GM10248 (cell line): ENCODE results near the gene RFC4.

Experiments
- CTCF ChIA-PET: fragments of 300-600 bp; sonication (Branson Sonifier 250); formaldehyde crosslinking; extraction: SDS; loops from one replicate; lab custom pipeline; 2021; ENCODE audit warnings: antibody characterized with exemption; lab: Yijun Ruan, JAX
- POLR2A ChIA-PET: fragments of 350-650 bp; sonication (Branson Sonifier 250); formaldehyde crosslinking; extraction: SDS; loops from one replicate; lab custom pipeline; 2020; ENCODE audit warnings: antibody characterized with exemption; lab: Yijun Ruan, JAX
- DNase-seq: peaks from one replicate; pipeline ENCODE4 v3.0.0; 2012; ENCODE audit errors: extremely low spot score
- TF ChIP-seq, protein P1 (sequence below): IDR thresholded peaks from 2 replicates; pipeline ENCODE4 v1.5.1; 2012; ENCODE audit warnings: mild to moderate bottlenecking, low read depth; ENCODE audit errors: extremely low read depth, missing control alignments, control extremely low read depth

The RFC4 gene

DNA sequence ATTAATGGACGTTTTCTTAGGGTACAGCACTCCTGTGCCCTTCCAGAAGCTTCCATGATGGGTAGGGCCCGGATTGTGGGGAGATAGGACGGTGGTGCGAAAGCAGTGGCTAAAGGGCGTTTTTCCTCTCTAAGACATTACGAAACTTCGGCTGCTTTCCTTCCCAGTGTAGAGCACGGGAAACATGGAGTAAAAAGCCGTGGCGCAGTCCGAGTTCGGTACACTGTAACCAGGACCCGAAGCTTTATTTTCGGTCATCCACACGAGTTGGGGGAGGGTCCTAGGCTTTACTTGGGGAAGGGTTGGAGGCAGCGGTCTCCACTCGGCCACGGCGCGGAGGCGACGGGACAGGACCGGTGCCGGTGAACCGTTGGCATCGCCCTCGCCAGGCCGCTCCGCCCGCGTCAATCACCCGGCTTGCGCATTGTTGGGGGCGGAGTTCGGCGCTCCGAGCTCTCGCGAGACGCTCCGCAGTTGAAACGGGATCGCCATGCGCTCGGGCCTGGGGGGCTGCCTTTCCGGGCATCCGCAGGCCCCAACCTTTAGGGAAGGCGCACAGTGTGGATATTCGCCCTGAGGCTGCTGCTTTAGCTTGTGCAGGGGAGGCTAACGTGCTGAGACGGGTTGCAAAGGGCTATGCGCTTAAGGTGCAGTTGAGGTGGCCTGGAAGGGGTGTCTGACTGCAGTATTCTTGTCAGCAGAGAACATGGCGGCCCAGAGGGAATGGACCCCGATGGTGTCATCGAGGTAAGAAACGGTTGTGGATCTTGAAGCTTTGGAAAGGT is 22.4 kb downstream of the RFC4 start:
- ChIA-PET POLR2A (interaction anchor here (0.7 to 3.2 kb wide), 25 partner anchors 9 to 846 kb away, joined by 3 to 17 read pairs (median 4); partner anchors contain the start of genes DNAJB11, RFC4, RPL39L and TRA2B), CTCF (interaction anchor here (1.9 to 2.8 kb wide), 2 partner anchors 20 to 167 kb away, joined by 5 to 7 read pairs; no protein-coding TSS in a partner anchor)
- TF ChIP-seq, protein P1, sequence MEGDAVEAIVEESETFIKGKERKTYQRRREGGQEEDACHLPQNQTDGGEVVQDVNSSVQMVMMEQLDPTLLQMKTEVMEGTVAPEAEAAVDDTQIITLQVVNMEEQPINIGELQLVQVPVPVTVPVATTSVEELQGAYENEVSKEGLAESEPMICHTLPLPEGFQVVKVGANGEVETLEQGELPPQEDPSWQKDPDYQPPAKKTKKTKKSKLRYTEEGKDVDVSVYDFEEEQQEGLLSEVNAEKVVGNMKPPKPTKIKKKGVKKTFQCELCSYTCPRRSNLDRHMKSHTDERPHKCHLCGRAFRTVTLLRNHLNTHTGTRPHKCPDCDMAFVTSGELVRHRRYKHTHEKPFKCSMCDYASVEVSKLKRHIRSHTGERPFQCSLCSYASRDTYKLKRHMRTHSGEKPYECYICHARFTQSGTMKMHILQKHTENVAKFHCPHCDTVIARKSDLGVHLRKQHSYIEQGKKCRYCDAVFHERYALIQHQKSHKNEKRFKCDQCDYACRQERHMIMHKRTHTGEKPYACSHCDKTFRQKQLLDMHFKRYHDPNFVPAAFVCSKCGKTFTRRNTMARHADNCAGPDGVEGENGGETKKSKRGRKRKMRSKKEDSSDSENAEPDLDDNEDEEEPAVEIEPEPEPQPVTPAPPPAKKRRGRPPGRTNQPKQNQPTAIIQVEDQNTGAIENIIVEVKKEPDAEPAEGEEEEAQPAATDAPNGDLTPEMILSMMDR, result no peak
- DNase-seq, result peak; percentile 81

DNA sequence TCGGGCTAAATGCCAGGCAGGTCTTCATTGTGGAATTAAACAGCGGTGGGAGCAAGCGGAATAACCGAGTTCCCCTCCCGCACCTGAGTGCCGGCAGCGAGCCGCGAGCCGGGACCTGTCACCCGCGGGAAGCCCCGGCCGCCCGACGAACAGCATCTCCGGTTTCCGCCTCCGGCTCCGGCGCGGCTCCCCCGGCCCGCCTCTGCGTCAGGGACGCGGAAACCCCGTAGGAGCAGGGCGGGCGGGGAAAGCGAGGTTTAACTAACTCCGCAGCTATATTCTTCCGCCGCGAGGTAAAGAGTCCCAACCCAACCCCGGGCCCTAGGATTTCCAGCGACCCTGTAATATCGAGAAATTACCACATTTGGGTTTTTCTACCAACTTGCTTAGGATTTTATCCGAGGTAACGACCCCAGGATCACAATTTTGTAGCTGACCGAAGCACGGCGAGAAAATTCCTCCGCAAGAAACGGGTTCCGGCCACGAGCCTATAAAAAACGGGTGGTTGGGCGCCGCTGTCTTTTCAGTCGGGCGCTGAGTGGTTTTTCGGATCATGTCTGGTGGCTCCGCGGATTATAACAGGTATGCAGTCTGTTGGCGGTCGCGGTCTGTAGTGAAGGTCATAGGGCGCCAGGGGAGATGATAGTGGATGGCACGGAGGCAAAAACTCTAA is 23.1 kb downstream of the RFC4 start, which contains the start of gene EIF4A2:
EIF4A2 (plus strand) TSS at position 520 of the 673 bp plus-strand sequence; CDS start at position 554, 34 bp downstream.
- peak; percentile 94 for DNase-seq
- CTCF ChIA-PET, result interaction anchor here (0.9 to 2.8 kb wide), 3 partner anchors 19 to 167 kb away, joined by 3 to 7 read pairs (median 5); no protein-coding TSS in a partner anchor
- TF ChIP-seq, protein P1, result no peak
- POLR2A ChIA-PET, result interaction anchor here (0.6 to 3.2 kb wide), 22 partner anchors 9 to 845 kb away, joined by 3 to 17 read pairs (median 4); partner anchors contain the start of genes RFC4, RPL39L and TRA2B

DNA sequence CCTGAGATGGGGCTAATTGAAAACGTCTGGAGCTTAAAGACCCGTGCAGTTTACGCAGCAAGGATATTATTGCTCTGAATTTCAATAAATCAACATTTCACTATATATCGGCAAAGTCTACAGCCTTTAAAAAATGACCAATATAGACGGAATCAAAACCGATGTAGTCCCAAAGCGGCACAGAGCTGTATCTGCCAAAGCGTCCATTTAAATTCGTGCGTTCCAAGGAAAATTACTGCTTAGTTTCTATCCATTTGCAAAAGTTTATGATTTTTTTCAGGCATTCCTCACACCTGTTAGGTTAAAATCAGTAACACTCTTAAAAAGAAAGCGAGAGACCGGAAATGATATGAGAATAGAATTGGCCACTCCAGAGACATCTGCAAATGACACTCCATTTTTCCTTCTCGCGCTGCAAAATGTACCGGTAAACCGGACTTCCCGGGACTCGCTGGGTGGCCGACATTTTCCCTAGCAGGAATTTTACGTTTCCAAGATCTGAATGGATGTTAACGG is 23.7 kb downstream of the RFC4 start:
- POLR2A ChIA-PET, result interaction anchor here (0.6 to 3.2 kb wide), 16 partner anchors 10 to 845 kb away, joined by 3 to 17 read pairs (median 5); partner anchors contain the start of genes RPL39L and TRA2B
- CTCF ChIA-PET, result interaction anchor here (0.9 to 2.8 kb wide), 3 partner anchors 19 to 166 kb away, joined by 3 to 7 read pairs (median 5); no protein-coding TSS in a partner anchor
- peak; percentile 51 for DNase-seq
- TF ChIP-seq, protein P1, result no peak

DNA sequence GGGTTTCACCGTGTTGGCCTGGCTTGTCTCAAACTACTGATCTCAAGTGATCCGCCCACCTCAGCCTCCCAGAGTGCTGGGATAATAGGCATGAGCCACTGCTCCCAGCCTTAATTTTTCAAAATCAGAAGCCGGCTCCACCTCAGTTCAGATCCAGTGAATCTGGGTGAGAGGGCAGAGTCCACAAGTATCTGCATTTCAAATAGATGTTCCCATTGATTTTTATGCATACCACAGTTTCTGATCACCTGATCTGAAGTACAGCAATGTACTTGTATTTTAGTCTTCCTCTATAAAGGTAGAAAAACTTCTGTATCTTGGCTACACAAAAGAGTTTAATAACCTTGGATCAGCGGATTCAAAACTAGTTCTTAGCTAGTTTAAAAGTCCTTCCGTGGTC is 27.1 kb downstream of the RFC4 start:
- TF ChIP-seq, protein P1, result no peak
- CTCF ChIA-PET, result interaction anchor here (2.5 kb wide), 1 partner anchor 164 kb away, joined by 9 read pairs; no protein-coding TSS in a partner anchor
- POLR2A ChIA-PET, result no interaction called here
- no peak for DNase-seq

DNA sequence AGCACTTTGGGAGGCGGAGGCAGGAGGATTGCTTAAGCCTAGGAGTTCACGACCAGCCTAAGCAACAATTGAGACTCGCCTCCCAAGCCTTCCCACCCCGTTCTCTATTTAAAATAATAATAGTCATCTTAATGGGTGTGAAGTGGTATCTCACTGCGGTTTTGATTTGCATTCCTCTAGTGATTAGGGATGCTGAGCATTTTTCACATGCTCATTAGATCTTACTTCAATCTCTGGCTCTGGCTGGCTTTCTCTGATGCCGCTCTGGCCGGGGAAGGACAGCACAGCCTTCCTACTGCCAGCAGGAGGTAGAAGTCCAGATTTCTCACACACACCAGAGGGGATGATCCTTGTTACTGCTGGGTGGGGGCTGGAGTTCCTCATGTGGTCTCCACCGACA is 30.3 kb downstream of the RFC4 start:
- ChIA-PET CTCF (no interaction called here), POLR2A (no interaction called here)

More for the DNA sequence above, 30.3 kb downstream of the RFC4 start:
- no peak for DNase-seq
- TF ChIP-seq, protein P1, result no peak
